ENCODE results near the gene TMEFF1.

Gene TMEFF1

GRCh38 chr9:100457517-100457916 lies 15.4 kb upstream of the TMEFF1 start:
- peaks cover 10% of the 10 kb centered on the region for H3K36me3 ChIP-seq (ENCODE audit: low read depth)

GRCh38 chr9:100459963-100460362 lies 13.0 kb upstream of the TMEFF1 start:
- no peaks in the 10 kb centered on the region for H3K4me1 ChIP-seq (ENCODE audit: insufficient read depth, poor library complexity, severe bottlenecking)
- H3K27ac ChIP-seq (ENCODE audit: poor library complexity, severe bottlenecking) = no peak overlapping the region
- no peak for DNase-seq (ENCODE audit: low spot score)

More at GRCh38 chr9:100457517-100457916, 15.4 kb upstream of the TMEFF1 start:
- ATAC-seq (ENCODE audit: low read depth) = no peak
- H3K4me3 ChIP-seq (ENCODE audit: severe bottlenecking) = no peak overlapping the region
- H3K9me3 ChIP-seq (ENCODE audit: severe bottlenecking) = no peaks in the 10 kb centered on the region
- H3K4me1 ChIP-seq (ENCODE audit: insufficient read depth, poor library complexity, severe bottlenecking) = no peaks in the 10 kb centered on the region
- no peak for DNase-seq (ENCODE audit: low spot score)
- H3K27ac ChIP-seq (ENCODE audit: poor library complexity, severe bottlenecking) = no peak overlapping the region
- no peak for TF ChIP-seq CTCF (IDR thresholded peaks at IDR 0.05; ENCODE audit: poor library complexity, severe bottlenecking)
- H3K27me3 ChIP-seq (ENCODE audit: insufficient read depth, poor library complexity, severe bottlenecking) = no peaks in the 10 kb centered on the region

GRCh38 chr9:100465274-100465673 lies 7.7 kb upstream of the TMEFF1 start:
- Histone ChIP-seq H3K4me1 (ENCODE audit: insufficient read depth, poor library complexity, severe bottlenecking) (no peaks in the 10 kb centered on the region), H3K9me3 (ENCODE audit: severe bottlenecking) (no peaks in the 10 kb centered on the region), H3K27me3 (ENCODE audit: insufficient read depth, poor library complexity, severe bottlenecking) (no peaks in the 10 kb centered on the region), H3K36me3 (ENCODE audit: low read depth) (no peaks in the 10 kb centered on the region), H3K4me3 (ENCODE audit: severe bottlenecking) (no peak overlapping the region), H3K27ac (ENCODE audit: poor library complexity, severe bottlenecking) (no peak overlapping the region)
- DNase-seq (ENCODE audit: low spot score) (no peak), ATAC-seq (ENCODE audit: low read depth) (no peak)
- TF ChIP-seq CTCF (IDR thresholded peaks at IDR 0.05; ENCODE audit: poor library complexity, severe bottlenecking) = no peak

More at GRCh38 chr9:100459963-100460362, 13.0 kb upstream of the TMEFF1 start:
- no peak overlapping the region for H3K4me3 ChIP-seq (ENCODE audit: severe bottlenecking)
- no peaks in the 10 kb centered on the region for H3K9me3 ChIP-seq (ENCODE audit: severe bottlenecking)
- no peaks in the 10 kb centered on the region for H3K27me3 ChIP-seq (ENCODE audit: insufficient read depth, poor library complexity, severe bottlenecking)
- ATAC-seq (ENCODE audit: low read depth) = no peak
- no peak for TF ChIP-seq CTCF (IDR thresholded peaks at IDR 0.05; ENCODE audit: poor library complexity, severe bottlenecking)
- H3K36me3 ChIP-seq (ENCODE audit: low read depth) = no peaks in the 10 kb centered on the region

GRCh38 chr9:100465761-100466160 lies 7.2 kb upstream of the TMEFF1 start:
- Histone ChIP-seq H3K4me3 (ENCODE audit: severe bottlenecking) (no peak overlapping the region), H3K27me3 (ENCODE audit: insufficient read depth, poor library complexity, severe bottlenecking) (no peaks in the 10 kb centered on the region), H3K4me1 (ENCODE audit: insufficient read depth, poor library complexity, severe bottlenecking) (no peaks in the 10 kb centered on the region), H3K36me3 (ENCODE audit: low read depth) (no peaks in the 10 kb centered on the region), H3K9me3 (ENCODE audit: severe bottlenecking) (no peaks in the 10 kb centered on the region), H3K27ac (ENCODE audit: poor library complexity, severe bottlenecking) (no peak overlapping the region)
- DNase-seq (ENCODE audit: low spot score) (no peak), ATAC-seq (ENCODE audit: low read depth) (no peak)
- no peak for TF ChIP-seq CTCF (IDR thresholded peaks at IDR 0.05; ENCODE audit: poor library complexity, severe bottlenecking)

GRCh38 chr9:100466171-100466828 lies 6.6 kb upstream of the TMEFF1 start:
- no peak for TF ChIP-seq CTCF (IDR thresholded peaks at IDR 0.05; ENCODE audit: poor library complexity, severe bottlenecking)
- H3K27ac ChIP-seq (ENCODE audit: poor library complexity, severe bottlenecking) = no peak overlapping the region

More at GRCh38 chr9:100466171-100466828, 6.6 kb upstream of the TMEFF1 start:
- no peaks in the 10 kb centered on the region for H3K4me1 ChIP-seq (ENCODE audit: insufficient read depth, poor library complexity, severe bottlenecking)
- DNase-seq (ENCODE audit: low spot score) = no peak
- no peak for ATAC-seq (ENCODE audit: low read depth)
- H3K4me3 ChIP-seq (ENCODE audit: severe bottlenecking) = no peak overlapping the region
- no peaks in the 10 kb centered on the region for H3K36me3 ChIP-seq (ENCODE audit: low read depth)
- H3K27me3 ChIP-seq (ENCODE audit: insufficient read depth, poor library complexity, severe bottlenecking) = no peaks in the 10 kb centered on the region
- H3K9me3 ChIP-seq (ENCODE audit: severe bottlenecking) = no peaks in the 10 kb centered on the region

Data from RWPE2 (cell line).